Glutamatergic neuron (in vitro differentiated cells): ENCODE results near the gene SLC9A3. TPM values are rescaled to one million over a fixed set of nuclear protein-coding genes. Genes with fewer than 3 reads are reported as not detected.
"Not testable (repeated sequence)": the region's sequence is repeated elsewhere in the genome, so short reads cannot be mapped to it uniquely, and the experiment has no call there.

Source experiments
- DNase-seq: peaks from one replicate; pipeline ENCODE4 v3.0.0; 2022
- H3K27ac Mint-ChIP-seq: one replicate; pipeline ENCODE4 v1.8.0; 2020; ENCODE audit warnings: mild to moderate bottlenecking, mixed read lengths, inconsistent platforms; ENCODE audit not compliant: unreplicated experiment
- H3K27me3 Mint-ChIP-seq: one replicate; pipeline ENCODE4 v1.8.0; 2020; ENCODE audit warnings: mild to moderate bottlenecking, moderate library complexity, mixed read lengths, inconsistent platforms; ENCODE audit not compliant: unreplicated experiment
- H3K36me3 Mint-ChIP-seq: one replicate; pipeline ENCODE4 v1.8.0; 2020; ENCODE audit warnings: mild to moderate bottlenecking, mixed read lengths, inconsistent platforms; ENCODE audit not compliant: unreplicated experiment
- H3K4me1 Mint-ChIP-seq: one replicate; pipeline ENCODE4 v1.8.0; 2020; ENCODE audit warnings: mild to moderate bottlenecking, low read depth, mixed read lengths, inconsistent platforms; ENCODE audit not compliant: unreplicated experiment
- H3K4me3 Mint-ChIP-seq: one replicate; pipeline ENCODE4 v1.8.0; 2020; ENCODE audit warnings: mild to moderate bottlenecking, mixed read lengths, inconsistent platforms; ENCODE audit not compliant: unreplicated experiment
- H3K9me3 Mint-ChIP-seq: one replicate; pipeline ENCODE4 v1.8.0; 2020; ENCODE audit warnings: mild to moderate bottlenecking, moderate library complexity, mixed read lengths, inconsistent platforms; ENCODE audit not compliant: unreplicated experiment
- CTCF ChIP-seq: fragments of 200-600 bp; sonication (generic); IDR thresholded peaks from one replicate; pipeline ENCODE4 v1.5.0; 2021; ENCODE audit not compliant: partially characterized antibody, unreplicated experiment
- total RNA-seq: library from RNA; stranded (reverse); fragmentation: NEBNext Ultra II Directional; extraction: Animal tissue kit (Norgen Biotek cat#: 25700); gene quantifications from one replicate; pipeline ENCODE4 v1.2.1, GENCODE V29; 2021; ENCODE audit not compliant: unreplicated experiment

The SLC9A3 gene
- total RNA-seq, 1 donor from 2014 or later = 1.1 TPM

GRCh38 chr5:474840-475661, 49.2 kb downstream of the SLC9A3 start:
- H3K9me3 Mint-ChIP-seq = peaks cover 4% of the 10 kb centered on the region
- DNase-seq = peak; percentile 32
- no peak overlapping the region for H3K27ac Mint-ChIP-seq
- no peak for TF ChIP-seq CTCF
- no peaks in the 10 kb centered on the region for H3K4me1 Mint-ChIP-seq
- peaks cover 12% of the 10 kb centered on the region for H3K27me3 Mint-ChIP-seq
- no peaks in the 10 kb centered on the region for H3K36me3 Mint-ChIP-seq
- H3K4me3 Mint-ChIP-seq = peak overlapping the region; percentile 52

GRCh38 chr5:474232-474839, 49.9 kb downstream of the SLC9A3 start:
- H3K4me3 Mint-ChIP-seq, H3K9me3 Mint-ChIP-seq, H3K36me3 Mint-ChIP-seq, H3K4me1 Mint-ChIP-seq, DNase-seq, H3K27ac Mint-ChIP-seq: not testable (repeated sequence)
- peaks cover 12% of the 10 kb centered on the region for H3K27me3 Mint-ChIP-seq

- DNase-seq = peak; percentile 57
- Mint-ChIP-seq H3K27me3 (peaks cover 12% of the 10 kb centered on the region), H3K9me3 (peaks cover 4% of the 10 kb centered on the region), H3K27ac (no peak overlapping the region), H3K36me3 (no peaks in the 10 kb centered on the region), H3K4me3 (peak overlapping the region; percentile 85), H3K4me1 (no peaks in the 10 kb centered on the region)
- no peak for TF ChIP-seq CTCF
These were observed 50.6 kb downstream of the SLC9A3 start for GRCh38 chr5:473551-474192.

GRCh38 chr5:472656-473550, 51.3 kb downstream of the SLC9A3 start:
- Mint-ChIP-seq H3K27ac (no peak overlapping the region), H3K27me3 (peaks cover 12% of the 10 kb centered on the region), H3K36me3 (no peaks in the 10 kb centered on the region), H3K4me1 (no peaks in the 10 kb centered on the region), H3K4me3 (no peak overlapping the region), H3K9me3 (peaks cover 4% of the 10 kb centered on the region)
- no peak for TF ChIP-seq CTCF
- peak; percentile 91 for DNase-seq

- Mint-ChIP-seq H3K4me1 (no peaks in the 10 kb centered on the region), H3K4me3 (peak overlapping the region; percentile 22), H3K27ac (no peak overlapping the region), H3K27me3 (peaks cover 7% of the 10 kb centered on the region), H3K36me3 (no peaks in the 10 kb centered on the region), H3K9me3 (peaks cover 4% of the 10 kb centered on the region)
- no peak for TF ChIP-seq CTCF
- DNase-seq = peak; percentile 19
These were observed 52.1 kb downstream of the SLC9A3 start for GRCh38 chr5:472076-472655.
